Measurements from ENCODE around the gene NT5DC3.
"Not testable (repeated sequence)": the region's sequence is repeated elsewhere in the genome, so short reads cannot be mapped to it uniquely, and the experiment has no call there.

NT5DC3 gene

GRCh38 chr12:103839609-103840461 is 1.2 kb downstream of the NT5DC3 start:
- peak overlapping the region; percentile 78 for H3K4me3 ChIP-seq (ENCODE audit: low read depth, low read length)
- DNase-seq (ENCODE audit: low read depth): no peak
- no peak for TF ChIP-seq CTCF (IDR thresholded peaks at IDR 0.05; ENCODE audit: low read depth, low read length, missing control alignments)

- DNase-seq (ENCODE audit: low read depth): no peak
- H3K4me3 ChIP-seq (ENCODE audit: low read depth, low read length): no peak overlapping the region
- no peak for TF ChIP-seq CTCF (IDR thresholded peaks at IDR 0.05; ENCODE audit: low read depth, low read length, missing control alignments)
Measured at GRCh38 chr12:103839103-103839502, 1.9 kb downstream of the NT5DC3 start.

DNA sequence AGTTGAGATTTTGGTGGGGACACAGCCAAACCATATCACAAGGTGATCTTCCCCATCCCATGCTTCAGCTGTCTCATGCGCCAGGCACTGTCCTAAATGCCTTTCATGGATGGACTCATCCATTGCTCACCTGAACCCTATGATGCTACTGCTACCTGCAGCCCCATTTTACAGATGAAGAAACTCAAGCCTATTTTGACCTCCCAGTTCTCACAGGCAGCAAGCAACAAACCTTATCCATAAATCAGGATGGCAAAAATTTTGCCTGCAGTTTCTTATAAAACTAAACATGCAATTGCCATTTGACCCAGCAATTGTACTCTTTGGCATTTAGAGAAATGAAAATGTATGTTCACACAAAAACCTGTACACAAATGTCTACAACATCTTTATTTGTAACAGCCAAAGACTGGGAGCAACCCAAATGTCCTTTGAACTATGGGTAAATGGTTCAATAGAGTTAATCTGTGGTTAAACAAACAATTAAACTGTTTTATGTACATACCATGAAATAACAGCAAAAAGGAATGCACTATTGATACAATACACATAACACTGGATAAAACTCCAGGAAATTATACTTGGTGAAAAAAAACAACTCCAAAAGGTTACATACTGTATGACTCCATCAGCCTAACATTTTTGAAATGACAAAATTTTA is 2.6 kb downstream of the NT5DC3 start:
- no peak for TF ChIP-seq CTCF (IDR thresholded peaks at IDR 0.05; ENCODE audit: low read depth, low read length, missing control alignments)
- H3K4me3 ChIP-seq (ENCODE audit: low read depth, low read length): no peak overlapping the region

DNA sequence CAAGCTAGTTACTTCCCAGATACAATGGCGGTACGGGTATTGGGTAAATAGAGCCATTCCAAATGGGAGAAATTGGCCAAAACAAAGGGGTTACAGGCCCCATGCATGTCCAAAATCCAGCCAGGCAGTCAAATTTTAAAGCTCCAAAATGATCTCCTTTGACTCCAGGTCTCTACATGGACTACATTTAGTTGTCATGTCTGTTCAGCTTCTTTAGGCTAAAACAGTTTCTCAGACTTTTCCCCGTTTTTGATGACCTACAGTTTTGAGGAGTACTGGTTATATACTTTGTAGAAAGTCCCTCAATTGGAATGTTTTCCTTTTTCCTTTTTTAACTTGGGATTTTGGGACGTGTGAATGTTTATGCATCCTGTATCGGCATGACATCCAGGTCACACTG is 4.7 kb downstream of the NT5DC3 start:
- H3K4me3 ChIP-seq (ENCODE audit: low read depth, low read length): no peak overlapping the region
- TF ChIP-seq CTCF (IDR thresholded peaks at IDR 0.05; ENCODE audit: low read depth, low read length, missing control alignments): no peak
- no peak for DNase-seq (ENCODE audit: low read depth)

More for the DNA sequence above, 2.6 kb downstream of the NT5DC3 start:
- no peak for DNase-seq (ENCODE audit: low read depth)

- H3K4me3 ChIP-seq (ENCODE audit: low read depth, low read length); DNase-seq (ENCODE audit: low read depth): not testable (repeated sequence)
Measured at GRCh38 chr12:103835747-103836335, 5.2 kb downstream of the NT5DC3 start.

GRCh38 chr12:103834942-103835341 is 6.1 kb downstream of the NT5DC3 start:
- no peak for TF ChIP-seq CTCF (IDR thresholded peaks at IDR 0.05; ENCODE audit: low read depth, low read length, missing control alignments)
- DNase-seq (ENCODE audit: low read depth): no peak
- H3K4me3 ChIP-seq (ENCODE audit: low read depth, low read length): no peak overlapping the region

- TF ChIP-seq CTCF (IDR thresholded peaks at IDR 0.05; ENCODE audit: low read depth, low read length, missing control alignments): no peak
- H3K4me3 ChIP-seq (ENCODE audit: low read depth, low read length): no peak overlapping the region
- no peak for DNase-seq (ENCODE audit: low read depth)
Measured at GRCh38 chr12:103833891-103834290, 7.1 kb downstream of the NT5DC3 start.
